GM23338 (cell line): ENCODE measurements around the gene ENDOV.
"Not testable (repeated sequence)": the region's sequence is repeated elsewhere in the genome, so short reads cannot be mapped to it uniquely, and the experiment has no call there.

Experiments used
- CREB1 ChIP-seq: fragments of 250-450 bp; sonication (Bioruptor Pico); IDR thresholded peaks from 2 replicates; pipeline ENCODE4 v1.5.0; 2020; ENCODE audit warnings: low read depth, mild to moderate bottlenecking, moderate library complexity
- EZH2 ChIP-seq: fragments of 200-600 bp; sonication (generic); IDR thresholded peaks from one replicate; pipeline ENCODE4 v1.8.0; 2017; ENCODE audit warnings: antibody characterized with exemption, mild to moderate bottlenecking, low read depth; ENCODE audit not compliant: unreplicated experiment
- EZH2phosphoT487 ChIP-seq: fragments of 200-600 bp; sonication (generic); IDR thresholded peaks from one replicate; pipeline ENCODE4 v1.8.1; 2018; ENCODE audit warnings: antibody characterized with exemption; ENCODE audit not compliant: unreplicated experiment
- POLR2AphosphoS5 ChIP-seq: IDR thresholded peaks from 2 replicates; pipeline ENCODE4 v1.6.1; 2016; ENCODE audit warnings: antibody characterized with exemption, low read depth
- TF ChIP-seq, protein P1 (sequence below), 2 experiments: fragments of 200-600 bp in 1 of 2; sonication (generic) in 1 of 2; conservative IDR thresholded peaks; 2 replicates each; pipeline versions ENCODE4 v1.5.1 to v1.6.1; 2016 to 2017; ENCODE audit warnings: antibody characterized with exemption in 2 of 2, low read depth in 2 of 2, mild to moderate bottlenecking in 2 of 2, moderate library complexity in 1 of 2
- TF ChIP-seq, protein P2 (sequence below): IDR thresholded peaks from one replicate; pipeline ENCODE4 v1.6.1; 2018; ENCODE audit warnings: antibody characterized with exemption; ENCODE audit not compliant: unreplicated experiment

DNA sequence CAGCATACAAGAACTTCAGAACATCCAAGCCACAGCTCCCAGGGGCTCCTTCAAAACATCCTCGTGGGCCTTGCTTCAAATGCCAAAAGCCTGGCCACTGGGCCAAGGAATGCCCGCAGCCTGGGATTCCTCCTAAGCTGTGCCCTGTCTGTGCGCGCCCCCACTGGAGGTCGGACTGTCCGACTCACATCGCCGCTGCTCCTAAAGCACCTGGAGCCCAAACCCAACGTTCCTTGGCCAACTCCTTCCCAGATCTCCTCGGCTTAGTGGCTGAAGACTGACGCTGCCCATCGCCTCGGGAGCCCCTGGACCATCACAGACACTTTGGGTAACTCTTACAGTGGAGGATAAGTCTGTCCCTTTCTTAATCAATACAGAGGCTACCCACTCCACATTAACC, 12.9 kb upstream of the ENDOV start:
- TF ChIP-seq, protein P1, sequence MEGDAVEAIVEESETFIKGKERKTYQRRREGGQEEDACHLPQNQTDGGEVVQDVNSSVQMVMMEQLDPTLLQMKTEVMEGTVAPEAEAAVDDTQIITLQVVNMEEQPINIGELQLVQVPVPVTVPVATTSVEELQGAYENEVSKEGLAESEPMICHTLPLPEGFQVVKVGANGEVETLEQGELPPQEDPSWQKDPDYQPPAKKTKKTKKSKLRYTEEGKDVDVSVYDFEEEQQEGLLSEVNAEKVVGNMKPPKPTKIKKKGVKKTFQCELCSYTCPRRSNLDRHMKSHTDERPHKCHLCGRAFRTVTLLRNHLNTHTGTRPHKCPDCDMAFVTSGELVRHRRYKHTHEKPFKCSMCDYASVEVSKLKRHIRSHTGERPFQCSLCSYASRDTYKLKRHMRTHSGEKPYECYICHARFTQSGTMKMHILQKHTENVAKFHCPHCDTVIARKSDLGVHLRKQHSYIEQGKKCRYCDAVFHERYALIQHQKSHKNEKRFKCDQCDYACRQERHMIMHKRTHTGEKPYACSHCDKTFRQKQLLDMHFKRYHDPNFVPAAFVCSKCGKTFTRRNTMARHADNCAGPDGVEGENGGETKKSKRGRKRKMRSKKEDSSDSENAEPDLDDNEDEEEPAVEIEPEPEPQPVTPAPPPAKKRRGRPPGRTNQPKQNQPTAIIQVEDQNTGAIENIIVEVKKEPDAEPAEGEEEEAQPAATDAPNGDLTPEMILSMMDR (conservative IDR thresholded peaks at IDR 0.05; ENCODE audit: low read depth in 2 of 2), result not testable (repeated sequence)
- TF ChIP-seq EZH2, POLR2AphosphoS5, EZH2phosphoT487, CREB1: not testable (repeated sequence)
- TF ChIP-seq, protein P2, sequence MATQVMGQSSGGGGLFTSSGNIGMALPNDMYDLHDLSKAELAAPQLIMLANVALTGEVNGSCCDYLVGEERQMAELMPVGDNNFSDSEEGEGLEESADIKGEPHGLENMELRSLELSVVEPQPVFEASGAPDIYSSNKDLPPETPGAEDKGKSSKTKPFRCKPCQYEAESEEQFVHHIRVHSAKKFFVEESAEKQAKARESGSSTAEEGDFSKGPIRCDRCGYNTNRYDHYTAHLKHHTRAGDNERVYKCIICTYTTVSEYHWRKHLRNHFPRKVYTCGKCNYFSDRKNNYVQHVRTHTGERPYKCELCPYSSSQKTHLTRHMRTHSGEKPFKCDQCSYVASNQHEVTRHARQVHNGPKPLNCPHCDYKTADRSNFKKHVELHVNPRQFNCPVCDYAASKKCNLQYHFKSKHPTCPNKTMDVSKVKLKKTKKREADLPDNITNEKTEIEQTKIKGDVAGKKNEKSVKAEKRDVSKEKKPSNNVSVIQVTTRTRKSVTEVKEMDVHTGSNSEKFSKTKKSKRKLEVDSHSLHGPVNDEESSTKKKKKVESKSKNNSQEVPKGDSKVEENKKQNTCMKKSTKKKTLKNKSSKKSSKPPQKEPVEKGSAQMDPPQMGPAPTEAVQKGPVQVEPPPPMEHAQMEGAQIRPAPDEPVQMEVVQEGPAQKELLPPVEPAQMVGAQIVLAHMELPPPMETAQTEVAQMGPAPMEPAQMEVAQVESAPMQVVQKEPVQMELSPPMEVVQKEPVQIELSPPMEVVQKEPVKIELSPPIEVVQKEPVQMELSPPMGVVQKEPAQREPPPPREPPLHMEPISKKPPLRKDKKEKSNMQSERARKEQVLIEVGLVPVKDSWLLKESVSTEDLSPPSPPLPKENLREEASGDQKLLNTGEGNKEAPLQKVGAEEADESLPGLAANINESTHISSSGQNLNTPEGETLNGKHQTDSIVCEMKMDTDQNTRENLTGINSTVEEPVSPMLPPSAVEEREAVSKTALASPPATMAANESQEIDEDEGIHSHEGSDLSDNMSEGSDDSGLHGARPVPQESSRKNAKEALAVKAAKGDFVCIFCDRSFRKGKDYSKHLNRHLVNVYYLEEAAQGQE, result not testable (repeated sequence)
